SK-N-MC (cell line): ENCODE data around the gene DUSP22.

Experiments
- EZH2 ChIP-seq: fragments of 200-600 bp; sonication (generic); IDR thresholded peaks from one replicate; pipeline ENCODE4 v1.6.1; 2017; ENCODE audit warnings: antibody characterized with exemption
- FOXP2 ChIP-seq: optimal IDR thresholded peaks from 2 replicates; pipeline ENCODE3; 2011; ENCODE audit warnings: mild to moderate bottlenecking, moderate library complexity; ENCODE audit not compliant: insufficient read depth; ENCODE audit errors: extremely low read length, control extremely low read depth
- POLR2AphosphoS5 ChIP-seq: IDR thresholded peaks from 2 replicates; pipeline ENCODE4 v1.6.1; 2012; ENCODE audit warnings: mild to moderate bottlenecking, low read depth, low read length, borderline replicate concordance

DNA sequence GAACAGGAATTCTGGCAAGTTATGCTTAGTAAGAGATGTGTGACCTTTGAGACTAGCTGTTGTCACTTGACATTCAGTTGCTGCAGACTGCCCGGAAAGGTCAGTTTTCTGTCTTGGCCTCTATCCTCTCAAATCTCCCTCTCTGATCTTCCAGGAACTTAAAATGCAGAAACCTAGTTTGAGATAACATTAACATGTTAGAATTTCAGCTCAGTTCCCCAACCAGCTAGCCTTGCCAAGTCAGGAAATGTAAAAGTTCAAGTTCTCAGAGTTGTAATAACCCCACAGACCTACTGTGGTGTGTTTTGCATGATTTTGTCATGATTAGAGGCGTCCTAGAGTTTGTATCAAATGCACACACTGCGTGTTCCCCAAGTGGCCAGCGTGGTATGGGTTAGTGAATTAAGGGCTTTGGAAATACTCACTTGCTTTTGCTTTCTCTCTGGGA is 46.6 kb downstream of the DUSP22 start:
- TF ChIP-seq POLR2AphosphoS5 (no peak), EZH2 (no peak), FOXP2 (no peak)
